ENCODE data around the gene CLPTM1.

GRCh38 chr19:45003485-45003884 lies 48.3 kb downstream of the CLPTM1 start:
- no peak for TF ChIP-seq RAD21 (IDR thresholded peaks at IDR 0.05; ENCODE audit: low read depth)
- TF ChIP-seq EP300 (IDR thresholded peaks at IDR 0.05; ENCODE audit: borderline replicate concordance) = no peak
- no peak for TF ChIP-seq EGR1 (IDR thresholded peaks at IDR 0.05)
- TF ChIP-seq, protein P1, sequence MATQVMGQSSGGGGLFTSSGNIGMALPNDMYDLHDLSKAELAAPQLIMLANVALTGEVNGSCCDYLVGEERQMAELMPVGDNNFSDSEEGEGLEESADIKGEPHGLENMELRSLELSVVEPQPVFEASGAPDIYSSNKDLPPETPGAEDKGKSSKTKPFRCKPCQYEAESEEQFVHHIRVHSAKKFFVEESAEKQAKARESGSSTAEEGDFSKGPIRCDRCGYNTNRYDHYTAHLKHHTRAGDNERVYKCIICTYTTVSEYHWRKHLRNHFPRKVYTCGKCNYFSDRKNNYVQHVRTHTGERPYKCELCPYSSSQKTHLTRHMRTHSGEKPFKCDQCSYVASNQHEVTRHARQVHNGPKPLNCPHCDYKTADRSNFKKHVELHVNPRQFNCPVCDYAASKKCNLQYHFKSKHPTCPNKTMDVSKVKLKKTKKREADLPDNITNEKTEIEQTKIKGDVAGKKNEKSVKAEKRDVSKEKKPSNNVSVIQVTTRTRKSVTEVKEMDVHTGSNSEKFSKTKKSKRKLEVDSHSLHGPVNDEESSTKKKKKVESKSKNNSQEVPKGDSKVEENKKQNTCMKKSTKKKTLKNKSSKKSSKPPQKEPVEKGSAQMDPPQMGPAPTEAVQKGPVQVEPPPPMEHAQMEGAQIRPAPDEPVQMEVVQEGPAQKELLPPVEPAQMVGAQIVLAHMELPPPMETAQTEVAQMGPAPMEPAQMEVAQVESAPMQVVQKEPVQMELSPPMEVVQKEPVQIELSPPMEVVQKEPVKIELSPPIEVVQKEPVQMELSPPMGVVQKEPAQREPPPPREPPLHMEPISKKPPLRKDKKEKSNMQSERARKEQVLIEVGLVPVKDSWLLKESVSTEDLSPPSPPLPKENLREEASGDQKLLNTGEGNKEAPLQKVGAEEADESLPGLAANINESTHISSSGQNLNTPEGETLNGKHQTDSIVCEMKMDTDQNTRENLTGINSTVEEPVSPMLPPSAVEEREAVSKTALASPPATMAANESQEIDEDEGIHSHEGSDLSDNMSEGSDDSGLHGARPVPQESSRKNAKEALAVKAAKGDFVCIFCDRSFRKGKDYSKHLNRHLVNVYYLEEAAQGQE (IDR thresholded peaks at IDR 0.05; ENCODE audit: low read depth) = no peak
- TF ChIP-seq NFIC (IDR thresholded peaks at IDR 0.05) = no peak
- TF ChIP-seq MAX (IDR thresholded peaks at IDR 0.05) = no peak
- TF ChIP-seq, protein P2, sequence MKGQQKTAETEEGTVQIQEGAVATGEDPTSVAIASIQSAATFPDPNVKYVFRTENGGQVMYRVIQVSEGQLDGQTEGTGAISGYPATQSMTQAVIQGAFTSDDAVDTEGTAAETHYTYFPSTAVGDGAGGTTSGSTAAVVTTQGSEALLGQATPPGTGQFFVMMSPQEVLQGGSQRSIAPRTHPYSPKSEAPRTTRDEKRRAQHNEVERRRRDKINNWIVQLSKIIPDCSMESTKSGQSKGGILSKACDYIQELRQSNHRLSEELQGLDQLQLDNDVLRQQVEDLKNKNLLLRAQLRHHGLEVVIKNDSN (IDR thresholded peaks at IDR 0.05) = no peak
- TF ChIP-seq FOXM1 (IDR thresholded peaks at IDR 0.05; ENCODE audit: borderline replicate concordance, low read depth) = no peak

Data from Ishikawa (cell line).